IMR-90 (cell line): ENCODE data around the gene ANKRD1. TPM values are rescaled to one million over a fixed set of nuclear protein-coding genes. Genes with fewer than 3 reads are reported as not detected.

ENCODE experiments used
- ATAC-seq: fragments of 200-7000 bp; cut with Tn5 transposase; 2 replicates; pipeline ENCODE4 v1.9.1; 2020; ENCODE audit warnings: low read depth, mild to moderate bottlenecking, moderate library complexity
- BruUV-seq: library from RNA; stranded (reverse); fragments of 400-500 nt; replicated peaks from 2 replicates; lab custom pipeline; 2021; lab: Mats Ljungman, UMichigan
- CTCF ChIA-PET: fragments of 300-600 bp; formaldehyde crosslinking; extraction: SDS; loops from one replicate; lab custom pipeline; 2021; ENCODE audit warnings: antibody characterized with exemption; lab: Yijun Ruan, JAX
- POLR2A ChIA-PET: fragments of 300-600 bp; sonication (Branson Sonifier 250); formaldehyde crosslinking; loops from one replicate; lab custom pipeline; 2022; ENCODE audit warnings: antibody characterized with exemption; ENCODE audit not compliant: unreplicated experiment; lab: Charles Lee
- DNase-seq: peaks from one replicate; pipeline ENCODE4 v3.0.0; 2013
- H2AFZ ChIP-seq: replicated peaks from 2 replicates; pipeline ENCODE3; 2013; ENCODE audit warnings: low read length, mild to moderate bottlenecking; ENCODE audit not compliant: poor library complexity
- H2AK5ac ChIP-seq: 2 replicates; pipeline ENCODE4 v1.6.1; 2013; ENCODE audit warnings: low read depth, low read length, inconsistent platforms
- H2AK9ac ChIP-seq: replicated peaks from 2 replicates; pipeline ENCODE3; 2013; ENCODE audit warnings: mild to moderate bottlenecking, low read depth, low read length, moderate library complexity; ENCODE audit not compliant: poor library complexity
- H2BK120ac ChIP-seq: 2 replicates; pipeline ENCODE4 v1.6.1; 2013; ENCODE audit warnings: low read depth, low read length, inconsistent platforms
- H2BK15ac ChIP-seq: 3 replicates; pipeline ENCODE4 v1.6.1; 2013; ENCODE audit warnings: low read depth, low read length, inconsistent platforms
- H2BK20ac ChIP-seq: 2 replicates; pipeline ENCODE4 v1.6.1; 2013; ENCODE audit warnings: low read depth, mild to moderate bottlenecking, inconsistent platforms, low read length, moderate library complexity
- H2BK5ac ChIP-seq: 2 replicates; pipeline ENCODE4 v1.6.1; 2013; ENCODE audit warnings: mild to moderate bottlenecking, low read depth, low read length, inconsistent platforms; ENCODE audit not compliant: poor library complexity, severe bottlenecking
- H3K14ac ChIP-seq: replicated peaks from 2 replicates; pipeline ENCODE4 v1.6.1; 2013; ENCODE audit warnings: low read depth, low read length, inconsistent platforms
- H3K18ac ChIP-seq: 2 replicates; pipeline ENCODE4 v1.6.1; 2013; ENCODE audit warnings: low read depth, low read length, control low read depth
- H3K23ac ChIP-seq: 2 replicates; pipeline ENCODE4 v1.6.1; 2013; ENCODE audit warnings: low read depth, low read length, inconsistent platforms
- H3K27ac ChIP-seq: 2 replicates; pipeline ENCODE4 v1.5.1; 2013; ENCODE audit warnings: mild to moderate bottlenecking, control low read depth, low read length; ENCODE audit not compliant: insufficient read depth
- H3K27me3 ChIP-seq: 2 replicates; pipeline ENCODE4 v1.6.1; 2013; ENCODE audit warnings: low read length; ENCODE audit not compliant: control insufficient read depth, insufficient read depth
- H3K36me3 ChIP-seq: 2 replicates; pipeline ENCODE4 v1.6.1; 2013; ENCODE audit warnings: low read length, mixed read lengths; ENCODE audit not compliant: control insufficient read depth, insufficient read depth
- H3K4ac ChIP-seq: 2 replicates; pipeline ENCODE4 v1.6.1; 2013; ENCODE audit warnings: low read depth, low read length, inconsistent platforms
- H3K4me1 ChIP-seq: 2 replicates; pipeline ENCODE4 v1.6.1; 2013; ENCODE audit warnings: low read length, mixed read lengths; ENCODE audit not compliant: control insufficient read depth, insufficient read depth
- H3K4me2 ChIP-seq: 2 replicates; pipeline ENCODE4 v1.6.1; 2013; ENCODE audit warnings: low read depth, mild to moderate bottlenecking, control low read depth, low read length, moderate library complexity
- H3K4me3 ChIP-seq: 2 replicates; pipeline ENCODE4 v1.5.1; 2013; ENCODE audit warnings: low read depth, mild to moderate bottlenecking, control low read depth, low read length, moderate library complexity; ENCODE audit not compliant: insufficient read depth
- H3K56ac ChIP-seq: 2 replicates; pipeline ENCODE4 v1.6.1; 2013; ENCODE audit warnings: low read length, inconsistent platforms; ENCODE audit not compliant: insufficient read depth; ENCODE audit errors: extremely low read depth
- H3K79me1 ChIP-seq, 2 experiments: 2 replicates each; pipeline ENCODE4 v1.6.1; 2013; ENCODE audit warnings: low read length in 2 of 2, inconsistent platforms in 1 of 2, low read depth in 1 of 2
- H3K9ac ChIP-seq: 2 replicates; pipeline ENCODE4 v1.6.1; 2013; ENCODE audit warnings: low read depth, low read length, control low read depth
- H3K9me1 ChIP-seq: 2 replicates; pipeline ENCODE4 v1.6.1; 2013; ENCODE audit warnings: low read length, inconsistent platforms; ENCODE audit not compliant: insufficient read depth
- H3K9me3 ChIP-seq: 2 replicates; pipeline ENCODE4 v1.6.1; 2013; ENCODE audit warnings: low read length; ENCODE audit not compliant: control insufficient read depth, insufficient read depth
- H4K20me1 ChIP-seq: 2 replicates; pipeline ENCODE4 v1.6.1; 2013; ENCODE audit warnings: low read length, inconsistent platforms; ENCODE audit not compliant: insufficient read depth
- H4K5ac ChIP-seq: 2 replicates; pipeline ENCODE4 v1.6.1; 2013; ENCODE audit warnings: mild to moderate bottlenecking, low read depth, low read length, control low read depth
- H4K8ac ChIP-seq, 2 experiments: 2 replicates each; pipeline ENCODE4 v1.6.1; 2013; ENCODE audit warnings: low read depth in 2 of 2, low read length in 2 of 2, control low read depth in 1 of 2, inconsistent platforms in 1 of 2
- H4K91ac ChIP-seq: 2 replicates; pipeline ENCODE4 v1.6.1; 2013; ENCODE audit warnings: low read depth, low read length, inconsistent platforms; ENCODE audit not compliant: insufficient read depth
- BHLHE40 ChIP-seq: fragments of 150-350 bp; IDR thresholded peaks from 2 replicates; pipeline ENCODE4 v1.6.1; 2016; ENCODE audit warnings: mild to moderate bottlenecking, low read depth, low read length
- CEBPB ChIP-seq: IDR thresholded peaks from 2 replicates; pipeline ENCODE4 v1.6.1; 2012; ENCODE audit warnings: low read depth, low read length, improper control_type of control experiment
- CHD1 ChIP-seq: IDR thresholded peaks from 2 replicates; pipeline ENCODE4 v1.6.1; 2012; ENCODE audit warnings: low read depth, low read length, improper control_type of control experiment
- CTCF ChIP-seq: conservative IDR thresholded peaks from 2 replicates; pipeline ENCODE4 v1.5.1; 2012; ENCODE audit warnings: mild to moderate bottlenecking, low read depth, low read length, improper control_type of control experiment
- ELK1 ChIP-seq: fragments of 150-350 bp; IDR thresholded peaks from 2 replicates; pipeline ENCODE4 v1.6.1; 2016; ENCODE audit warnings: low read depth, mild to moderate bottlenecking, low read length, moderate library complexity, borderline replicate concordance
- FOS ChIP-seq: fragments of 150-350 bp; IDR thresholded peaks from 2 replicates; pipeline ENCODE4 v1.6.1; 2016; ENCODE audit warnings: low read depth, low read length
- MAFK ChIP-seq: IDR thresholded peaks from 2 replicates; pipeline ENCODE4 v1.6.1; 2012; ENCODE audit warnings: low read depth, low read length, improper control_type of control experiment
- MAZ ChIP-seq: IDR thresholded peaks from 2 replicates; pipeline ENCODE4 v1.6.1; 2012; ENCODE audit warnings: low read depth, mild to moderate bottlenecking, low read length, improper control_type of control experiment, moderate library complexity, borderline replicate concordance
- MXI1 ChIP-seq: IDR thresholded peaks from 2 replicates; pipeline ENCODE4 v1.6.1; 2012; ENCODE audit warnings: low read depth, mild to moderate bottlenecking, low read length, moderate library complexity, borderline replicate concordance
- NFE2L2 ChIP-seq: fragments of 150-350 bp; IDR thresholded peaks from 2 replicates; pipeline ENCODE4 v1.6.1; 2016; ENCODE audit warnings: low read depth, mild to moderate bottlenecking, low read length
- POLR2A ChIP-seq: IDR thresholded peaks from 2 replicates; pipeline ENCODE4 v1.6.1; 2012; ENCODE audit warnings: mild to moderate bottlenecking, low read depth, low read length
- RAD21 ChIP-seq: IDR thresholded peaks from 2 replicates; pipeline ENCODE4 v1.6.1; 2012; ENCODE audit warnings: low read length, improper control_type of control experiment
- RCOR1 ChIP-seq: IDR thresholded peaks from 2 replicates; pipeline ENCODE4 v1.6.1; 2012; ENCODE audit warnings: mild to moderate bottlenecking, low read length, improper control_type of control experiment; ENCODE audit not compliant: insufficient replicate concordance
- RFX5 ChIP-seq: IDR thresholded peaks from 2 replicates; pipeline ENCODE4 v1.8.0; 2012; ENCODE audit warnings: low read depth, mild to moderate bottlenecking, low read length, moderate library complexity
- SMC3 ChIP-seq: fragments of 150-350 bp; IDR thresholded peaks from 2 replicates; pipeline ENCODE4 v1.6.1; 2016; ENCODE audit warnings: low read depth, mild to moderate bottlenecking, antibody characterized with exemption, low read length, moderate library complexity
- WGBS, 2 experiments: methylation state at CpG; one replicate each; pipeline versions ENCODE4 v1.1.5 to v1.1.7; 2013; ENCODE audit warnings: missing lambda C conversion rate in 2 of 2; ENCODE audit not compliant: insufficient read length in 1 of 2; ENCODE audit errors: extremely low coverage in 2 of 2; 5-methylcytosine and 5-hydroxymethylcytosine counted together
- dilution Hi-C: fragments of 300-500 bp; cut with HindIII; formaldehyde crosslinking; loops from one replicate; pipeline ENCODE4 v1.14.3; 2018; ENCODE audit warnings: low sequenced_read_pairs; ENCODE audit not compliant: unreplicated experiment
- in situ Hi-C: fragments of 300-500 bp; cut with MboI; formaldehyde crosslinking; loops from 3 replicates; pipeline ENCODE4 v1.14.3; 2019; ENCODE audit warnings: low sequenced_read_pairs, inconsistent platforms, mixed read lengths
- intact Hi-C: fragments of 100-400 bp; cut with micrococcal nuclease; formaldehyde crosslinking; loops from 2 replicates; pipeline ENCODE4 v1.10.0; 2022
- polyA plus RNA-seq, 3 experiments: library from polyadenylated mRNA; depleted of rRNA; stranded (reverse); fragments of >200 nt; gene quantifications; 2 replicates each; pipeline ENCODE4 v1.2.3, GENCODE V29; 2012; ENCODE audit warnings: low replicate concordance in 1 of 3
- total RNA-seq: library from RNA; depleted of rRNA; stranded (reverse); fragments of >200 nt; gene quantifications from 2 replicates; pipeline ENCODE4 v1.2.3, GENCODE V29; 2012
- TF ChIP-seq, protein P1 (sequence below): fragments of 150-350 bp; IDR thresholded peaks from 2 replicates; pipeline ENCODE4 v1.6.1; 2017; ENCODE audit warnings: mild to moderate bottlenecking, antibody characterized with exemption, low read length, low read depth

Gene ANKRD1
- total and polyA plus RNA-seq, 2 of the 4 experiments (the other 2 are of a cell fraction), result 7.4 to 10.8 TPM

DNA sequence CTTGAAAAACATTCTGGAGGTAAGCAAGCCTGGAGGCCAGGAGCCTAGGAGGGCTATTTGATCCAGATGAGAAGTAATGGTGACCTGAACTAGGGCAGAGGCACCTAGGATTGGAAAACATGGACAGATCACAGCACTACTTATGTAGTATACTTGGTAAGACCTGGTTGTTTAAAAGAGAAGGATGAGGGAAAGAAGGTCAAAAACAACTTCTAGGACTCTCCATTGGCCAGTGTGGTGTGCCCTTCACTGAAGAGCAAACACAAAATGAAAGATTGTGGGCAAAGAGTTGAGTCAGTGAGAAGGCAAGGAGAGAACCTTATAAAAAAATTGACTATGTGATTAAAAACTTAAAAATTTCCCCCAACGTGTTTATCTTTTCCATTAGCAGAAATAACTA, 14.3 kb downstream of the ANKRD1 start:
- Histone ChIP-seq H2BK120ac (no peak overlapping the region), H2BK5ac (no peak overlapping the region), H2AFZ (no peak overlapping the region), H3K4me2 (no peak overlapping the region), H3K56ac (no peak overlapping the region), H3K27ac (no peak overlapping the region), H2AK9ac (no peak overlapping the region), H4K5ac (no peak overlapping the region), H4K20me1 (no peaks in the 10 kb centered on the region), H3K9me1 (no peaks in the 10 kb centered on the region), H3K36me3 (0 out of 2 replicates have a peak, but pooled peaks cover 3% of the 10 kb centered on the region), H3K4ac (no peak overlapping the region), H4K91ac (no peak overlapping the region), H3K18ac (no peak overlapping the region), H2AK5ac (no peak overlapping the region), H3K23ac (no peak overlapping the region), H3K4me1 (no peaks in the 10 kb centered on the region), H4K8ac (no peak overlapping the region), H3K14ac (no peak overlapping the region), H2BK20ac (no peak overlapping the region), H3K79me1 (no peaks in the 10 kb centered on the region), H3K4me3 (no peak overlapping the region), H2BK15ac (no peak overlapping the region), H3K27me3 (no peaks in the 10 kb centered on the region), H3K9me3 (no peaks in the 10 kb centered on the region), H3K9ac (no peak overlapping the region)
- DNase-seq (no peak), ATAC-seq (no peak)
- ChIA-PET CTCF (no interaction called here), POLR2A (no interaction called here)
- in situ Hi-C loops (loop anchor here (25.0 kb wide), 1 partner anchor 1006 kb away; the partner anchor contains the start of genes BTAF1 and FGFBP3), dilution Hi-C loops (no loop called here), intact Hi-C loops (no loop called here)
- no TSS peak for BruUV-seq
- no CpG with 5 or more reads among the region's 1 CpG for WGBS, 2 experiments
- TF ChIP-seq SMC3 (no peak), CEBPB (no peak), MAZ (no peak), BHLHE40 (no peak), MXI1 (no peak), CTCF (no peak), FOS (no peak), ELK1 (no peak), MAFK (no peak), CHD1 (no peak), RAD21 (no peak), RFX5 (no peak), POLR2A (no peak), NFE2L2 (no peak), RCOR1 (no peak)
- TF ChIP-seq, protein P1, sequence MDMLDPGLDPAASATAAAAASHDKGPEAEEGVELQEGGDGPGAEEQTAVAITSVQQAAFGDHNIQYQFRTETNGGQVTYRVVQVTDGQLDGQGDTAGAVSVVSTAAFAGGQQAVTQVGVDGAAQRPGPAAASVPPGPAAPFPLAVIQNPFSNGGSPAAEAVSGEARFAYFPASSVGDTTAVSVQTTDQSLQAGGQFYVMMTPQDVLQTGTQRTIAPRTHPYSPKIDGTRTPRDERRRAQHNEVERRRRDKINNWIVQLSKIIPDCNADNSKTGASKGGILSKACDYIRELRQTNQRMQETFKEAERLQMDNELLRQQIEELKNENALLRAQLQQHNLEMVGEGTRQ, result no peak
